ENCODE results near the gene PCP4L1.
"Not testable (repeated sequence)": the region's sequence is repeated elsewhere in the genome, so short reads cannot be mapped to it uniquely, and the experiment has no call there.

Gene PCP4L1

DNA sequence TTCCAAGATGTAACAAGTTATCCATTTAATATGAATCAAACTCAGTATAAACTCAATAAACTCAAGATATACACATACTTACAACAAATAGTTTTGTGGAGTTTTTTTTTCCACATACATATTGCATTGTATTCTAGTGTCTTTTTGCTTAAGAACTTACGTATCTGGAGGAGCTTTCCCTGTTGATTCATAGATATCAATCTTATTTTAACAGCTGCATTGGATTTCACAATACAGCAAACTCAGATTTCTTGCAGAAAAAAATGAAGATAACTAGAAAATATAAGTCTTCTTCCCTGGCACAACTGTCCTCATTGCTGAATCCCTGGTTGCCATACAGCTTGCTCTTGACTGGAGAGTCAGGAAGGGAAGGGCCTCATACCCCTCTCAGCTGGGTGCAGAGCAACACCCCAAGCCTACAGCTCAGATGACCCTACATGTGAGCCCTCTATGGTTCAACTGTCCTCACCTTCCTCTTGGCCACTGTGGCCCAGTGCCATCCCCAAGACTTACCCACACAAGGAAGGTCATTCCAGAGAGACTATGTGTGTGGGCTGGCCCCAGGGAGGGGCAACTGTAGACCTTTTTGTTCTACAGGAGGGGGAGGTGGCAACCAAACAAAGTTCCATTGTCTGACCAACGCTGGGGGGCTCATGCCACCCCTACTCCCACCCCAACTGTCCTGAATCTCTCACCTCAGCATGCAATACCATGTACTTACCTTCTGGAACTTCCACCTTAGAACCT lies 49.5 kb downstream of the PCP4L1 start:
- in situ Hi-C loops (cut with MboI; ENCODE audit: low sequenced_read_pairs): no loop called here

DNA sequence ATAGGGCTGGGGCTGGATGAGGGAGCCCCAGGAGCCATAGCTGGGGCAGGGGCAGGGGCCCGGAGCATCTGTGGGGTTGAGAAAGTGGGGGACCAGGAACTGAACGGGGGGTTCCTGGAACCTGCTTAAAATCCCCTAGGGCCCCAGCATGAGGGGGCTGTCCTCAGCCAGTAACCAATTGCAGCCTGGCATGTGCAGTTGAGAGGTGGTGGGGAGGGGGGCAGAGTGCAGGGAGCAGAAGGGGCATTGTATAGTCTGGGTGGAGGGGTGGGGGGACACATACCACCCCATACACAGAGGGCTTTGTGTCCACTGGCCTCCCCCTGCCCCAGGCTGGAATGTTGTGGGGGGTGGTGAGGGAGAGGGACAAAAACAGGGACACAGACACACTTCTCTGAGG lies 51.3 kb downstream of the PCP4L1 start, which contains the start of gene MPZ:
Gene MPZ (minus strand): TSS at position 101 of the 400 bp plus-strand sequence. CDS start 63 bp downstream, at position 38.
- in situ Hi-C loops (cut with MboI; ENCODE audit: low sequenced_read_pairs): no loop called here

DNA sequence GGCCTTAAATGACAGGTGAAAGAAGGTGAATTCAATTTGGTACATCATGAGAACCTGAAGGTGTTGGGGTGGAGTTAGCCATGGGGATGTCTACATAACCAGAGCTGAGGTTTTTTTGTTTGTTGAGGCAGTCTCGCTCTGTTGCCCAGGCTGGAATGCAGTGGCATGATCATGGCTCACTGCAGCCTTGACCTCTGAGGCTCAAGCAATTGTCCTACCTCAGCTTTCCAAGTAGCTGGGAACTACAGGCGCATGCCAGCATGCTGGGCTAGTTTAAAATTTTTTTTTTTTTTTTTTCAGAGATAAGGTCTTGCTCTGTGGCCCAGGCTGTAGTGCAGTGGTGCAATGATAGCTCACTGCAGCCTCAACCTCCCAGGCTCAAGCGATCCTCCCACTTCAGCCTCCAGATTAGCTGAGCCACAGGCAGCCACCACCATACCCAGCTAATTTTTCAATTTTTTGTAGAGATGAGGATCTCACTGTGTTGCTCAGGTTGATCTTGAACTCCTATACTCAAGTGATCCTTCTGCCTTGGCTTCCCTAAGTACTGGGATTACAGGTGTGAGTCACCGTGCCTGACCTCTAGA lies 53.1 kb downstream of the PCP4L1 start:
- in situ Hi-C loops (cut with MboI; ENCODE audit: low sequenced_read_pairs): no loop called here

GRCh38 chr1:161313554-161314200 lies 55.1 kb downstream of the PCP4L1 start:
- in situ Hi-C loops (cut with MboI; ENCODE audit: low sequenced_read_pairs): no loop called here

DNA sequence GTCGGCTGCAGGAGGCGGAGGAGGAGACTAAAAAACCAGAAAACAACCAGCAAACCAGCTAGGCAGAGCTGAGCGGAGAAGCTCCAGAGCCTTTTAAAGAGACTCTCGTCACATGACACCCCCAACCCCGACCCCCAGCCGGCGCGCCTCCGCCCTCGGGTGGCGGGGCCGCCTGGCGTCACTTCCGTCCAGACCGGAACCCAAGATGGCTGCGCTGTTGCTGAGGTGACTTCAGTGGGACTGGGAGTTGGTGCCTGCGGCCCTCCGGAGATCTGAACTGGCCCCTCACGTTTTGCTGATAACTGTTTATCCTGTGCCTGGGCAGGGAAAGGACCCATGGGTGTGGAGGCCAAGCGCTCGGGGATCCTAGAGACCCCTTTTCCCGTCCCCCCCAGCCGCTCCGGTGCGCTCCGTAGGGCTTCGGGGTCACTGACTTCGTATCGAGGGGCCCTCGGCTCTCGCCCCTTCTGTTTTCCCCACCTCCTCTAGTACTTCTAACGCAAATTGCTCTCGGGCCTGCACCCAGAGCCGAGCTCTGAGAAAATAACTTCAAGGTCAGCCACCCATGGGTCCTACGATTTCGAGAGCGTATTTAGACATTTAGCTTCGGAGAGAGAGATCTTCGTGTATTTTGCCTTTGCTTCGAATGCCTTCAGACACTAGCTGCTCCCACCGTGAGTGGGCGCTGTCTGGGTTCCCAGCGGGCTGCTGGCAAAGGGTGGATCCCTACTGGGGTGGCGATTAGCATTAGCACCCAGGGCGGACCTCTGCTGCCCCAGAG lies 55.8 kb downstream of the PCP4L1 start, which contains the start of gene SDHC:
Gene SDHC (plus strand): TSS at position 181 of the 781 bp plus-strand sequence. CDS start 25 bp downstream, at position 206.
- in situ Hi-C loops (cut with MboI; ENCODE audit: low sequenced_read_pairs): no loop called here

DNA sequence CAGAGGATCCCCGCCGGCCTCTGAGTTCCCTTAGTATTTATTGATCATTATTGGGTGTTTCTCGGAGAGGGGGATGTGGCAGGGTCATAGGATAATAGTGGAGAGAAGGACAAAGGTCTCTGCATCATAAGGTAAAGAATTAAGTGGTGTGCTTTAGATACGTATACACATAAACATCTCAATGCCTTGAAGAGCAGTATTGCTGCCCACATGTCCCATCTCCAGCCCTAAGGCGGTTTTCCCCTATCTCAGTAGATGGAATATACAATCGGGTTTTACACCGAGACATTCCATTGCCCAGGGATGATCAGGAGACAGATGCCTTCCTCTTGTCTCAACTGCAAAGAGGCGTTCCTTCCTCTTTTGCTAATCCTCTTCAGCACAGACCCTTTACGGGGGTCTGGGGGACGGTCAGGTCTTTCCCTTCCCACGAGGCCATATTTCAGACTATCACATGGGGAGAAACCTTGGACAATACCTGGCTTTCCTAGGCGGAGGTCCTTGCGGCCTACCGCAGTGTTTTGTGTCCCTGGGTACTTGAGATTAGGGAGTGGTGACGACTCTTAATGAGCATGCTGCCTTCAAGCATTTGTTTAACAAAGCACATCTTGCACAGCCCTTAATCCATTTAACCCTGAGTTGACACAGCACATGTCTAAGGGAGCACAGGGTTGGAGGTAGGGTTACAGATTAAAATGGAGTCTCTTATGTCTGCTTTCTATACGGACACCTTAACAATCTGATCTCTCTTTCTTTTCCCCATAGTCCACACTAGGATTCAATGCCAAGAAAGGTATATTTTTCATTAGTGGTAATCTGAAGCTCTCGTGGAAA lies 57.5 kb downstream of the PCP4L1 start:
- in situ Hi-C loops (cut with MboI; ENCODE audit: low sequenced_read_pairs): not testable (repeated sequence)

DNA sequence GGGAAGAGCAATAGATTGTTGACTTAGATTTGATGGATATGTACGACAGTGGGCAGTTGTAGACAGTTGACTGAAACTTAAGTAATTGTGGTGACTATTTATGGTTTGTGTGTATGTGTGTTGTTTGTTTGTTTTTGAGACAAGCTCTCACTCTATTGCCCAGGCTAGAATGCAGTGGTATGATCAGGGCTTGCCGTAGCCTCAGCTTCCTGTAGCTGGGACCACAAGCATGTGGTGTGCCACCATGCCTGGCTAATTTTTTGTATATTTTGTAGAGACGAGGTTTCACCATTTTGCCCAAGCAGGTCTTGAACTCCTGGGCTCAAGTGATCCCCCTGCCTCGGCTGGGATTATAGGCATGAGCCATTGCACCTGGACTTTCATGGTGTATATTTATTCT lies 65.5 kb downstream of the PCP4L1 start:
- in situ Hi-C loops (cut with MboI; ENCODE audit: low sequenced_read_pairs): no loop called here

DNA sequence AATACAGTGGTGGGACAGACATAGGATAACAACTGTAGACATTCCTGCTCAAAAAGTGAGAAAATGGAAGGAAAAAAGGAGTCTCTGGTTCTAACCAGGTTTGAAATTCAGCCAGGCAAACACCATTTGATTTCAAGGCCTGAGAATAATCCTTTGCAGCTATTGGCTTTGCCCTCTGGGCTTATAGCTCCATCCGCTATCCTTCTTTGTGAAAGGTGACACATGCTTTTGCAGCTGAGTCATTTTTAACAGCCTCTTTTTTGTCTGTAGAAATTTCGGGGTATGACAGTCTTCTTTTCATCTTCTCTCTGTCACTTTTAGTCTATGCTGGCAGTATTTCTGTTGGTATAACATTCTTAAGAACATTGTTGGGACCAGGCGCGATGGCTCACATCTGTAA lies 71.8 kb downstream of the PCP4L1 start:
- in situ Hi-C loops (cut with MboI; ENCODE audit: low sequenced_read_pairs): no loop called here

- in situ Hi-C loops (cut with MboI; ENCODE audit: low sequenced_read_pairs): no loop called here
Measured at GRCh38 chr1:161333166-161333565, 74.6 kb downstream of the PCP4L1 start.

All from HL-60/S4 (cell line).